GM18526 (cell line): ENCODE measurements around the gene GRAMD1B.

ENCODE experiments used
- POLR2A ChIP-seq: IDR thresholded peaks from 3 replicates; pipeline ENCODE4 v1.6.1; 2011; ENCODE audit not compliant: insufficient read length; ENCODE audit errors: extremely low read depth

GRAMD1B gene

GRCh38 chr11:123525511-123525918 lies 95.4 kb downstream of the GRAMD1B start:
- no peak for TF ChIP-seq POLR2A

GRCh38 chr11:123526027-123526805 lies 96.1 kb downstream of the GRAMD1B start:
- TF ChIP-seq POLR2A, result no peak

GRCh38 chr11:123526918-123527317 lies 96.8 kb downstream of the GRAMD1B start:
- TF ChIP-seq POLR2A, result no peak

GRCh38 chr11:123527526-123527925 lies 97.5 kb downstream of the GRAMD1B start:
- no peak for TF ChIP-seq POLR2A

- TF ChIP-seq POLR2A, result no peak
Observed at GRCh38 chr11:123527947-123528346, 97.9 kb downstream of the GRAMD1B start.

- no peak for TF ChIP-seq POLR2A
Observed at GRCh38 chr11:123531325-123531724, 101.3 kb downstream of the GRAMD1B start.

- TF ChIP-seq POLR2A, result no peak
Observed at GRCh38 chr11:123532131-123532530, 102.1 kb downstream of the GRAMD1B start.

- TF ChIP-seq POLR2A, result no peak
Observed at GRCh38 chr11:123535401-123535800, 105.3 kb downstream of the GRAMD1B start.

GRCh38 chr11:123536690-123537437 lies 106.8 kb downstream of the GRAMD1B start:
- no peak for TF ChIP-seq POLR2A

GRCh38 chr11:123537726-123538125 lies 107.7 kb downstream of the GRAMD1B start:
- no peak for TF ChIP-seq POLR2A

- TF ChIP-seq POLR2A, result no peak
Observed at GRCh38 chr11:123543797-123544196, 113.7 kb downstream of the GRAMD1B start.

GRCh38 chr11:123544631-123545375 lies 114.7 kb downstream of the GRAMD1B start:
- no peak for TF ChIP-seq POLR2A

- no peak for TF ChIP-seq POLR2A
Observed at GRCh38 chr11:123545726-123546270, 115.7 kb downstream of the GRAMD1B start.

GRCh38 chr11:123546515-123546914 lies 116.4 kb downstream of the GRAMD1B start:
- no peak for TF ChIP-seq POLR2A

- TF ChIP-seq POLR2A, result no peak
Observed at GRCh38 chr11:123547180-123547579, 117.1 kb downstream of the GRAMD1B start.
